ENCODE measurements around the gene DPP8.

The DPP8 gene

GRCh38 chr15:65423976-65424679 lies 93.4 kb downstream of the DPP8 start:
- DNase-seq (ENCODE audit: low spot score), result no peak

- no peak for DNase-seq (ENCODE audit: low spot score)
Observed at GRCh38 chr15:65423150-65423975, 94.1 kb downstream of the DPP8 start.

GRCh38 chr15:65421360-65422215 lies 95.9 kb downstream of the DPP8 start:
- DNase-seq (ENCODE audit: low spot score), result no peak

- no peak for DNase-seq (ENCODE audit: low spot score)
Observed at GRCh38 chr15:65420975-65421359, 96.5 kb downstream of the DPP8 start.

GRCh38 chr15:65418596-65418995 lies 98.9 kb downstream of the DPP8 start:
- DNase-seq (ENCODE audit: low spot score), result no peak

- DNase-seq (ENCODE audit: low spot score), result no peak
Observed at GRCh38 chr15:65416845-65417416, 100.6 kb downstream of the DPP8 start.

GRCh38 chr15:65414841-65415621 lies 102.5 kb downstream of the DPP8 start:
- no peak for DNase-seq (ENCODE audit: low spot score)

- no peak for DNase-seq (ENCODE audit: low spot score)
Observed at GRCh38 chr15:65413760-65414144, 103.7 kb downstream of the DPP8 start.

- no peak for DNase-seq (ENCODE audit: low spot score)
Observed at GRCh38 chr15:65413051-65413759, 104.3 kb downstream of the DPP8 start.

- DNase-seq (ENCODE audit: low spot score), result no peak
Observed at GRCh38 chr15:65412556-65412955, 104.9 kb downstream of the DPP8 start.

GRCh38 chr15:65411465-65412071 lies 105.9 kb downstream of the DPP8 start:
- DNase-seq (ENCODE audit: low spot score), result no peak

- DNase-seq (ENCODE audit: low spot score), result no peak
Observed at GRCh38 chr15:65410972-65411371, 106.5 kb downstream of the DPP8 start.

GRCh38 chr15:65410036-65410435 lies 107.5 kb downstream of the DPP8 start:
- no peak for DNase-seq (ENCODE audit: low spot score)

GRCh38 chr15:65409036-65409631 lies 108.4 kb downstream of the DPP8 start:
- no peak for DNase-seq (ENCODE audit: low spot score)

GRCh38 chr15:65408324-65409035 lies 109.0 kb downstream of the DPP8 start:
- DNase-seq (ENCODE audit: low spot score), result no peak

GRCh38 chr15:65406424-65407000 lies 111.0 kb downstream of the DPP8 start:
- DNase-seq (ENCODE audit: low spot score), result no peak

GRCh38 chr15:65405791-65406423 lies 111.6 kb downstream of the DPP8 start:
- DNase-seq (ENCODE audit: low spot score), result no peak

- no peak for DNase-seq (ENCODE audit: low spot score)
Observed at GRCh38 chr15:65404186-65404872, 113.2 kb downstream of the DPP8 start.
